ENCODE measurements around the gene HSPD1.

Gene HSPD1

GRCh38 chr2:197499594-197500502 is at the start of gene HSPD1, which contains the start of gene HSPE1:
TSS of gene HSPD1 (minus strand) at chr2:197499840. CDS start at chr2:197498848, 992 bp downstream.
TSS of gene HSPE1 (plus strand) at chr2:197500379. CDS start at chr2:197500437, 58 bp downstream.
- DNase-seq = peak; percentile 92 to 100 (median 98)

GRCh38 chr2:197548582-197548981 is 48.9 kb upstream of the HSPD1 start:
- DNase-seq = no peak

GRCh38 chr2:197547163-197547900 is 47.7 kb upstream of the HSPD1 start:
- DNase-seq = no peak

- DNase-seq = no peak
These were observed 43.6 kb upstream of the HSPD1 start for GRCh38 chr2:197543206-197543605.

- no peak for DNase-seq
These were observed 40.1 kb upstream of the HSPD1 start for GRCh38 chr2:197539734-197540133.

GRCh38 chr2:197538412-197538811 is 38.8 kb upstream of the HSPD1 start:
- DNase-seq = no peak

GRCh38 chr2:197517150-197517549 is 17.5 kb upstream of the HSPD1 start:
- no peak for DNase-seq

GRCh38 chr2:197516393-197516761 is 16.7 kb upstream of the HSPD1 start:
- peak in 26 of 51 donors; percentile 9 to 67 (median 44) for DNase-seq

GRCh38 chr2:197515739-197516392 is 16.2 kb upstream of the HSPD1 start, which contains the start of gene MOB4:
TSS of gene MOB4 (plus strand) at chr2:197516066. CDS start at chr2:197516087, 21 bp downstream.
- DNase-seq = peak; percentile 73 to 98 (median 92)

- peak in 2 of 51 donors; percentile 35 to 54 for DNase-seq
These were observed 15.7 kb upstream of the HSPD1 start for GRCh38 chr2:197515315-197515738.

- DNase-seq = no peak
These were observed 15.1 kb upstream of the HSPD1 start for GRCh38 chr2:197514754-197515153.

- DNase-seq = no peak
These were observed 14.3 kb upstream of the HSPD1 start for GRCh38 chr2:197513915-197514314.

- no peak for DNase-seq
These were observed 7.0 kb upstream of the HSPD1 start for GRCh38 chr2:197506658-197507057.

- no peak for DNase-seq
These were observed 4.9 kb upstream of the HSPD1 start for GRCh38 chr2:197504512-197504911.

- DNase-seq = no peak
These were observed 4.4 kb upstream of the HSPD1 start for GRCh38 chr2:197504000-197504399.

- DNase-seq = no peak
These were observed 3.0 kb upstream of the HSPD1 start for GRCh38 chr2:197502685-197503084.

GRCh38 chr2:197502201-197502600 is 2.6 kb upstream of the HSPD1 start:
- DNase-seq = no peak

GRCh38 chr2:197500503-197501131 is 977 bp upstream of the HSPD1 start:
- peak in 6 of 51 donors; percentile 40 to 75 (median 50) for DNase-seq

GRCh38 chr2:197498937-197499593 is 575 bp downstream of the HSPD1 start:
- DNase-seq = peak in 44 of 51 donors; percentile 5 to 78 (median 50)

GRCh38 chr2:197498235-197498936 is 1.3 kb downstream of the HSPD1 start:
- no peak for DNase-seq

Data from hypothalamus (tissue), 51 donors.